ENCODE data around the gene ARHGAP19.
A peak's percentile ranks its signal among the peaks of the same experiment; 100 is the strongest.

The ARHGAP19 gene

GRCh38 chr10:97329766-97330165 is 37.3 kb upstream of the ARHGAP19 start:
- DNase-seq (ENCODE audit: low read depth) = no peak
- H3K4me3 ChIP-seq (ENCODE audit: low read depth, low read length) = no peak overlapping the region
- no peak for TF ChIP-seq CTCF (IDR thresholded peaks at IDR 0.05; ENCODE audit: insufficient read depth, low read depth, low read length, missing control alignments)

GRCh38 chr10:97328646-97329453 is 36.4 kb upstream of the ARHGAP19 start:
- TF ChIP-seq CTCF (IDR thresholded peaks at IDR 0.05; ENCODE audit: insufficient read depth, low read depth, low read length, missing control alignments) = no peak
- H3K4me3 ChIP-seq (ENCODE audit: low read depth, low read length) = no peak overlapping the region
- DNase-seq (ENCODE audit: low read depth) = peak; percentile 61

- no peak for TF ChIP-seq CTCF (IDR thresholded peaks at IDR 0.05; ENCODE audit: insufficient read depth, low read depth, low read length, missing control alignments)
- no peak overlapping the region for H3K4me3 ChIP-seq (ENCODE audit: low read depth, low read length)
- peak; percentile 37 for DNase-seq (ENCODE audit: low read depth)
These were observed 35.2 kb upstream of the ARHGAP19 start for GRCh38 chr10:97327348-97328294.

GRCh38 chr10:97325754-97326153 is 33.3 kb upstream of the ARHGAP19 start:
- no peak for TF ChIP-seq CTCF (IDR thresholded peaks at IDR 0.05; ENCODE audit: insufficient read depth, low read depth, low read length, missing control alignments)
- DNase-seq (ENCODE audit: low read depth) = no peak
- no peak overlapping the region for H3K4me3 ChIP-seq (ENCODE audit: low read depth, low read length)

- no peak for TF ChIP-seq CTCF (IDR thresholded peaks at IDR 0.05; ENCODE audit: insufficient read depth, low read depth, low read length, missing control alignments)
- DNase-seq (ENCODE audit: low read depth) = no peak
These were observed 31.1 kb upstream of the ARHGAP19 start for GRCh38 chr10:97323501-97323900.

GRCh38 chr10:97321804-97322190 is 29.4 kb upstream of the ARHGAP19 start:
- no peak for DNase-seq (ENCODE audit: low read depth)
- no peak for TF ChIP-seq CTCF (IDR thresholded peaks at IDR 0.05; ENCODE audit: insufficient read depth, low read depth, low read length, missing control alignments)
- no peak overlapping the region for H3K4me3 ChIP-seq (ENCODE audit: low read depth, low read length)

More at GRCh38 chr10:97323501-97323900, 31.1 kb upstream of the ARHGAP19 start:
- no peak overlapping the region for H3K4me3 ChIP-seq (ENCODE audit: low read depth, low read length)

All from GM12865 (cell line).